ENCODE results near the gene CDK19.

CDK19 gene

GRCh38 chr6:110784610-110784979 lies 30.7 kb downstream of the CDK19 start:
- no peak overlapping the region for H3K4me3 ChIP-seq (ENCODE audit: control insufficient read depth, low read depth, low read length)
- TF ChIP-seq CTCF (IDR thresholded peaks at IDR 0.05; ENCODE audit: control insufficient read depth, insufficient read depth, low read depth, low read length, missing control alignments), result no peak
- no peak for DNase-seq (ENCODE audit: low read depth)

GRCh38 chr6:110781522-110782214 lies 33.6 kb downstream of the CDK19 start:
- H3K4me3 ChIP-seq (ENCODE audit: control insufficient read depth, low read depth, low read length), result no peak overlapping the region
- DNase-seq (ENCODE audit: low read depth), result no peak
- TF ChIP-seq CTCF (IDR thresholded peaks at IDR 0.05; ENCODE audit: control insufficient read depth, insufficient read depth, low read depth, low read length, missing control alignments), result no peak

GRCh38 chr6:110778333-110778732 lies 36.9 kb downstream of the CDK19 start:
- no peak for TF ChIP-seq CTCF (IDR thresholded peaks at IDR 0.05; ENCODE audit: control insufficient read depth, insufficient read depth, low read depth, low read length, missing control alignments)
- no peak overlapping the region for H3K4me3 ChIP-seq (ENCODE audit: control insufficient read depth, low read depth, low read length)
- DNase-seq (ENCODE audit: low read depth), result no peak

DNA sequence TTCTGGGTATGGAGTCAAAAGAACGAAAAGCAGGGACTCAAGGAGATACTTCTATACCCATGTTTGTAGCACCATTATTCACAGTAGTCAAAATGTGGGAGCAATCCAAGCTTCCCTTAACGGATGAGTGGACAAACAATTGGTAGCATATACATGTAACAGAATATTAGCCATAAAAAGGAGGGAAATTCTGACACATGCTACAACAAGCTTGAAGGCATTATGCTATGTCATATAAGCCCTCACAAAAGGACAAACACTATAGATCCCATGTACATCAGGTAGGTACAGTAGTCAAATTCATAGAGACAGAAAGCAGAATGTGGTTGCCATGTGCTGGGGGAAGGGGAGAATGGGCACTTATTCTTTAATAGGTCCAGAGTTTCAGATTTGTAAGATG lies 37.6 kb downstream of the CDK19 start:
- no peak for DNase-seq (ENCODE audit: low read depth)
- no peak for TF ChIP-seq CTCF (IDR thresholded peaks at IDR 0.05; ENCODE audit: control insufficient read depth, insufficient read depth, low read depth, low read length, missing control alignments)
- no peak overlapping the region for H3K4me3 ChIP-seq (ENCODE audit: control insufficient read depth, low read depth, low read length)

GRCh38 chr6:110776413-110776812 lies 38.9 kb downstream of the CDK19 start:
- TF ChIP-seq CTCF (IDR thresholded peaks at IDR 0.05; ENCODE audit: control insufficient read depth, insufficient read depth, low read depth, low read length, missing control alignments), result no peak
- H3K4me3 ChIP-seq (ENCODE audit: control insufficient read depth, low read depth, low read length), result no peak overlapping the region
- no peak for DNase-seq (ENCODE audit: low read depth)

GRCh38 chr6:110769923-110770322 lies 45.3 kb downstream of the CDK19 start:
- no peak for TF ChIP-seq CTCF (IDR thresholded peaks at IDR 0.05; ENCODE audit: control insufficient read depth, insufficient read depth, low read depth, low read length, missing control alignments)
- H3K4me3 ChIP-seq (ENCODE audit: control insufficient read depth, low read depth, low read length), result no peak overlapping the region
- no peak for DNase-seq (ENCODE audit: low read depth)
